Liver (tissue), 9 donors: ENCODE data around the gene COCH. TPM values are rescaled to one million over a fixed set of nuclear protein-coding genes. Genes with fewer than 3 reads are reported as not detected.

Experiments
- DNase-seq: peaks from one replicate; pipeline ENCODE4 v3.0.0-alpha.2; 2017; ENCODE audit warnings: low spot score
- H3K27ac ChIP-seq, 2 donors: one replicate each; pipeline ENCODE4 v1.7.0; 2013; ENCODE audit warnings: inconsistent platforms in 2 of 2, low read length in 2 of 2, control low read depth in 1 of 2, low read depth in 1 of 2, mild to moderate bottlenecking in 1 of 2
- H3K27me3 ChIP-seq, 4 donors: one replicate each; pipeline versions ENCODE4 v1.6.1 to v1.7.0; 2013; ENCODE audit warnings: low read length in 3 of 4, inconsistent platforms in 1 of 4, mild to moderate bottlenecking in 1 of 4, moderate library complexity in 1 of 4; ENCODE audit not compliant: control insufficient read depth in 4 of 4, insufficient read depth in 4 of 4
- H3K36me3 ChIP-seq, 4 donors: one replicate each; pipeline versions ENCODE4 v1.6.1 to v1.7.0; 2013; ENCODE audit warnings: low read length in 3 of 4, mild to moderate bottlenecking in 3 of 4, low read depth in 1 of 4, moderate library complexity in 1 of 4; ENCODE audit not compliant: control insufficient read depth in 4 of 4, insufficient read depth in 3 of 4
- H3K4me1 ChIP-seq, 4 donors: one replicate each; pipeline versions ENCODE4 v1.6.1 to v1.7.0; 2013; ENCODE audit warnings: low read length in 3 of 4, mild to moderate bottlenecking in 3 of 4, moderate library complexity in 1 of 4; ENCODE audit not compliant: control insufficient read depth in 4 of 4, insufficient read depth in 4 of 4
- H3K4me3 ChIP-seq, 3 donors: one replicate each; pipeline versions ENCODE4 v1.6.1 to v1.7.0; 2013; ENCODE audit warnings: low read length in 3 of 3, control low read depth in 1 of 3, low read depth in 1 of 3, mild to moderate bottlenecking in 1 of 3
- H3K9ac ChIP-seq, 2 donors: one replicate each; pipeline ENCODE4 v1.7.0; 2013; ENCODE audit warnings: low read length in 2 of 2, mild to moderate bottlenecking in 2 of 2, moderate library complexity in 2 of 2, control low read depth in 1 of 2, low read depth in 1 of 2
- H3K9me3 ChIP-seq, 4 donors: one replicate each; pipeline versions ENCODE4 v1.6.1 to v1.7.0; 2013; ENCODE audit warnings: low read length in 3 of 4; ENCODE audit not compliant: control insufficient read depth in 4 of 4
- CTCF ChIP-seq: fragments of 150-350 bp; IDR thresholded peaks from 2 replicates; pipeline ENCODE4 v1.5.1; 2017; ENCODE audit warnings: improper control_type of control experiment, low read depth, low read length; ENCODE audit not compliant: missing input control
- EGR1 ChIP-seq, 2 donors: IDR thresholded peaks; 2 replicates each; pipeline ENCODE4 v1.6.1; 2016 to 2018; ENCODE audit warnings: antibody characterized with exemption in 2 of 2, low read depth in 2 of 2
- FOXA1 ChIP-seq: IDR thresholded peaks from 2 replicates; pipeline ENCODE4 v1.6.1; 2016; ENCODE audit warnings: antibody characterized with exemption
- FOXA2 ChIP-seq: IDR thresholded peaks from 2 replicates; pipeline ENCODE4 v1.6.1; 2016; ENCODE audit warnings: antibody characterized with exemption
- GABPA ChIP-seq, 2 donors: IDR thresholded peaks in 1 of 2; conservative IDR thresholded peaks in 1 of 2; 2 replicates each; pipeline ENCODE4 v1.6.1; 2016; ENCODE audit warnings: antibody characterized with exemption in 2 of 2, mild to moderate bottlenecking in 1 of 2, moderate library complexity in 1 of 2
- HNF4A ChIP-seq, 2 donors: conservative IDR thresholded peaks; 2 replicates each; pipeline ENCODE4 v1.6.1; 2016; ENCODE audit warnings: antibody characterized with exemption in 2 of 2, mild to moderate bottlenecking in 2 of 2
- HNF4G ChIP-seq: IDR thresholded peaks from 2 replicates; pipeline ENCODE4 v1.6.1; 2016; ENCODE audit warnings: antibody characterized with exemption
- JUND ChIP-seq, 2 donors: IDR thresholded peaks; 2 replicates each; pipeline ENCODE4 v1.6.1; 2016; ENCODE audit warnings: antibody characterized with exemption in 2 of 2
- MAX ChIP-seq: IDR thresholded peaks from 2 replicates; pipeline ENCODE4 v1.6.1; 2016; ENCODE audit warnings: antibody characterized with exemption
- NR2F2 ChIP-seq: IDR thresholded peaks from 2 replicates; pipeline ENCODE4 v1.6.1; 2016; ENCODE audit warnings: antibody characterized with exemption
- RAD21 ChIP-seq, 2 donors: IDR thresholded peaks; 2 replicates each; pipeline ENCODE4 v1.6.1; 2016; ENCODE audit warnings: antibody characterized with exemption in 2 of 2, mild to moderate bottlenecking in 2 of 2
- RXRA ChIP-seq, 2 donors: IDR thresholded peaks; 2 replicates each; pipeline ENCODE4 v1.6.1; 2017 to 2018; ENCODE audit warnings: antibody characterized with exemption in 2 of 2, mild to moderate bottlenecking in 1 of 2
- SP1 ChIP-seq: IDR thresholded peaks from 2 replicates; pipeline ENCODE4 v1.6.1; 2018; ENCODE audit warnings: antibody characterized with exemption, mild to moderate bottlenecking
- TAF1 ChIP-seq: conservative IDR thresholded peaks from 2 replicates; pipeline ENCODE4 v1.6.1; 2016; ENCODE audit warnings: antibody characterized with exemption, mild to moderate bottlenecking
- YY1 ChIP-seq: IDR thresholded peaks from 2 replicates; pipeline ENCODE4 v1.6.1; 2016; ENCODE audit warnings: antibody characterized with exemption, mild to moderate bottlenecking
- WGBS: extraction: QIAGEN DNeasy Blood & Tissue Kit; methylation state at CpG from one replicate; pipeline ENCODE4 v1.1.7; 2013; 5-methylcytosine and 5-hydroxymethylcytosine counted together
- polyA plus RNA-seq, 2 donors: library from polyadenylated mRNA; stranded (reverse) in 1 of 2; unstranded in 1 of 2; fragments of 200-250 nt in 1 of 2; fragments of >200 nt in 1 of 2; fragmentation: Nextera tagmentation in 1 of 2; extraction: Ambion mirVana in 1 of 2; gene quantifications; one replicate each; pipeline versions ENCODE4 v1.2.1 to v1.2.3, GENCODE V29; 2013 to 2015
- total RNA-seq, 2 donors: library from RNA; depleted of rRNA; stranded (reverse); fragments of >200 nt; gene quantifications; one replicate each; pipeline ENCODE4 v1.2.3, GENCODE V29; 2014
- TF ChIP-seq, protein P1 (sequence below): IDR thresholded peaks from 2 replicates; pipeline ENCODE4 v1.6.1; 2016; ENCODE audit warnings: antibody characterized with exemption, mild to moderate bottlenecking
- TF ChIP-seq, protein P2 (sequence below): IDR thresholded peaks from 2 replicates; pipeline ENCODE4 v1.6.1; 2016; ENCODE audit warnings: antibody characterized with exemption
- donor health status: healthy.
- donor health status: healthy.
- donor health status: healthy.
- donor health status: healthy.
- donor health status: healthy.

The COCH gene
- total and polyA plus RNA-seq, 4 donors, result 0.33 to 2.5 (median 0.49) TPM

GRCh38 chr14:30834353-30834752, 40.0 kb upstream of the COCH start (continued):
- no peak for TF ChIP-seq CTCF
- no peak for TF ChIP-seq HNF4G
- no peak for TF ChIP-seq EGR1 (IDR thresholded peaks at IDR 0.05; ENCODE audit: low read depth in 2 of 2)
- TF ChIP-seq TAF1, result no peak
- no peak for TF ChIP-seq FOXA1
- TF ChIP-seq RXRA (IDR thresholded peaks at IDR 0.05), result no peak
- TF ChIP-seq JUND (IDR thresholded peaks at IDR 0.05), result no peak
- no peak for TF ChIP-seq SP1
- no peak for TF ChIP-seq MAX
- TF ChIP-seq HNF4A (conservative IDR thresholded peaks at IDR 0.05), result no peak
- no peak for TF ChIP-seq YY1
- no peak for TF ChIP-seq RAD21 (IDR thresholded peaks at IDR 0.05)

- Histone ChIP-seq H3K27ac (no peak overlapping the region), H3K4me3 (no peak overlapping the region), H3K4me1 (no peaks in the 10 kb centered on the region), H3K36me3 (no peaks in the 10 kb centered on the region), H3K9me3 (peaks cover 0 to 3% (median 2%) of the 10 kb centered on the region in 4 donors), H3K27me3 (no peaks in the 10 kb centered on the region), H3K9ac (no peak overlapping the region)
- no peak for DNase-seq
- 86% methylated on average over 2 of the region's 2 CpGs for WGBS
- TF ChIP-seq JUND (IDR thresholded peaks at IDR 0.05), result no peak
- no peak for TF ChIP-seq FOXA2
- TF ChIP-seq YY1, result no peak
- TF ChIP-seq NR2F2, result no peak
- no peak for TF ChIP-seq TAF1
- TF ChIP-seq CTCF, result no peak
- no peak for TF ChIP-seq RXRA (IDR thresholded peaks at IDR 0.05)
- no peak for TF ChIP-seq EGR1 (IDR thresholded peaks at IDR 0.05; ENCODE audit: low read depth in 2 of 2)
- TF ChIP-seq SP1, result no peak
- no peak for TF ChIP-seq HNF4A (conservative IDR thresholded peaks at IDR 0.05)
- TF ChIP-seq HNF4G, result no peak
Measured at GRCh38 chr14:30838351-30838750, 36.0 kb upstream of the COCH start.

GRCh38 chr14:30840086-30840779, 34.1 kb upstream of the COCH start:
- Histone ChIP-seq H3K36me3 (no peaks in the 10 kb centered on the region), H3K27ac (no peak overlapping the region), H3K4me3 (no peak overlapping the region), H3K9me3 (no peaks in the 10 kb centered on the region), H3K9ac (no peak overlapping the region), H3K4me1 (no peaks in the 10 kb centered on the region), H3K27me3 (no peaks in the 10 kb centered on the region)
- WGBS, result 90% methylated on average over 10 of the region's 10 CpGs
- no peak for DNase-seq
- TF ChIP-seq TAF1, result no peak
- TF ChIP-seq, protein P1, sequence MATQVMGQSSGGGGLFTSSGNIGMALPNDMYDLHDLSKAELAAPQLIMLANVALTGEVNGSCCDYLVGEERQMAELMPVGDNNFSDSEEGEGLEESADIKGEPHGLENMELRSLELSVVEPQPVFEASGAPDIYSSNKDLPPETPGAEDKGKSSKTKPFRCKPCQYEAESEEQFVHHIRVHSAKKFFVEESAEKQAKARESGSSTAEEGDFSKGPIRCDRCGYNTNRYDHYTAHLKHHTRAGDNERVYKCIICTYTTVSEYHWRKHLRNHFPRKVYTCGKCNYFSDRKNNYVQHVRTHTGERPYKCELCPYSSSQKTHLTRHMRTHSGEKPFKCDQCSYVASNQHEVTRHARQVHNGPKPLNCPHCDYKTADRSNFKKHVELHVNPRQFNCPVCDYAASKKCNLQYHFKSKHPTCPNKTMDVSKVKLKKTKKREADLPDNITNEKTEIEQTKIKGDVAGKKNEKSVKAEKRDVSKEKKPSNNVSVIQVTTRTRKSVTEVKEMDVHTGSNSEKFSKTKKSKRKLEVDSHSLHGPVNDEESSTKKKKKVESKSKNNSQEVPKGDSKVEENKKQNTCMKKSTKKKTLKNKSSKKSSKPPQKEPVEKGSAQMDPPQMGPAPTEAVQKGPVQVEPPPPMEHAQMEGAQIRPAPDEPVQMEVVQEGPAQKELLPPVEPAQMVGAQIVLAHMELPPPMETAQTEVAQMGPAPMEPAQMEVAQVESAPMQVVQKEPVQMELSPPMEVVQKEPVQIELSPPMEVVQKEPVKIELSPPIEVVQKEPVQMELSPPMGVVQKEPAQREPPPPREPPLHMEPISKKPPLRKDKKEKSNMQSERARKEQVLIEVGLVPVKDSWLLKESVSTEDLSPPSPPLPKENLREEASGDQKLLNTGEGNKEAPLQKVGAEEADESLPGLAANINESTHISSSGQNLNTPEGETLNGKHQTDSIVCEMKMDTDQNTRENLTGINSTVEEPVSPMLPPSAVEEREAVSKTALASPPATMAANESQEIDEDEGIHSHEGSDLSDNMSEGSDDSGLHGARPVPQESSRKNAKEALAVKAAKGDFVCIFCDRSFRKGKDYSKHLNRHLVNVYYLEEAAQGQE, result no peak
- TF ChIP-seq GABPA (IDR thresholded peaks at IDR 0.05 in 1 of 2, conservative IDR thresholded peaks at IDR 0.05 in 1 of 2), result no peak
- no peak for TF ChIP-seq FOXA1
- TF ChIP-seq, protein P2, sequence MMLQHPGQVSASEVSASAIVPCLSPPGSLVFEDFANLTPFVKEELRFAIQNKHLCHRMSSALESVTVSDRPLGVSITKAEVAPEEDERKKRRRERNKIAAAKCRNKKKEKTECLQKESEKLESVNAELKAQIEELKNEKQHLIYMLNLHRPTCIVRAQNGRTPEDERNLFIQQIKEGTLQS, result no peak
- TF ChIP-seq MAX, result no peak
- no peak for TF ChIP-seq HNF4G
- no peak for TF ChIP-seq CTCF
- TF ChIP-seq HNF4A (conservative IDR thresholded peaks at IDR 0.05), result no peak
- TF ChIP-seq FOXA2, result no peak
- no peak for TF ChIP-seq YY1
- TF ChIP-seq EGR1 (IDR thresholded peaks at IDR 0.05; ENCODE audit: low read depth in 2 of 2), result no peak
- no peak for TF ChIP-seq SP1
